HUDEP-2 (cell line): Measurements from ENCODE around the gene AVPR2.
A peak's percentile ranks its signal among the peaks of the same experiment; 100 is the strongest.

Source experiments
- DNase-seq, 76 experiments: peaks; one replicate each; lab custom pipeline; 2025; ENCODE audit not compliant: unreplicated experiment in 76 of 76; lab: John Stamatoyannopoulos, UW

AVPR2 gene

DNA sequence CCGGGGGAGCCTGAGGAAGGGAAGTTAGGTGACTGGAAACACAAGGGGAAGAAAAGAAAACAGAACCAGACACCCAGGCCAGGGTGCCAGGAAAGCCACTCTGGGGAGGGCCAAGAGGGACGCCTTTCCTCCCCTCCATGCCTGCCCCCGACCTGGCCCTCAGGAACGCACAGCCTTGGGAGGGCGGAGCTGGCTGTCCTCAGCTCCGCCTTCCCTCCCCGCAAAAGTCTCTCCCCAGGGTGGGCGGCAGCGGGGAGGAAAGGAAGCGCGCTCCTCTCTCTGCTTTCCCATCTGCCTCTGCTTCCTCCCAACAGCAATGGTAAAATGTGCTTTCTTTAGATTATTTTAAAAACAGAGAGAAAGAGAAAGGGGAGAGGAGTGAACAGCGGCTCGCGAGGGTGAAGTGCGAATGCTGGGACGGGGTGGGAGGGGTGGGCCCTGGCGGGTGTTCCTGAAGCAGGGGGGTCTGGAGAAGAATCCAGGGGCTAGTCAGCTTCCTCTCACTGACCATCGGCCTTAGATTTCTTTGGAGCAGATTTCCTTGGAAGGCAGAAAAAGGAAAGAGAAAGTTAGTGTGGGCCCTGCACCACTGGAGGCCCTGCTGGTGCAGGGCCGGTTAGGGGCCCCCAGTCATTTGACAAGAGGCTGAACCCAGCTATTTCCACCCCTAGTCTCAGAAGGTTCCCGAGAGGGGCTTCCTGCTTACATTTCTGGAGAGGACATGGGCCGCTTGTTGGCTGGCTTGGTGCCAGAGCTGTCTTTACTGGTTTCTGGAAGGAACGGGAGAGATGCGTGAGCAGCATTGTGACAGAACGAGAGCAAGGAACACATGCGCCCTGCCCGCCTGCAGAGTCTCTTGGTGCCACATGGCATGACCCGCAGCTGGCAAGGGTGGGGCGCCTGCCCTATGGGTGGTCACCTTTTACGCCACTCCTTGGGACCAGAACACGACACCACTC lies 44.7 kb downstream of the AVPR2 start:
- no peak for DNase-seq

DNA sequence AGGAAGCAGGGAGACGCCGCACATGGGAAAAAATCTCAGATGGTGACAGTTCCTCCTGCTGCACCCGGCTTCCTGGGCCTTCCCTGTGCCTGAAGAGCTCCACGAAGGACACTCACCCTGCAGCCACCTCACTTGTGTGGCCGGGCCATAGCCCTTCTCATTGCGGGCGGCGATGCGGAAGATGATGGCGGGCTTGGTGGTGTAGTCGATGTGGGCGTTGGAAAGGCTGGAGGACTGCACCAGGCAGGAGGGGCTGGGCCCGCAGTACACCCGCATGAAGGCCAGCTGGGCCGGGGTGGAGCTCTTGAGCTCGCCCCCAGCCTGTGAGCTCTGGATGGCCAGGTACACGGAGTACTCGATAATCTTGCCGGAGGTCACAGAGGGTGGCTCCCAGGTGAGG lies 45.7 kb downstream of the AVPR2 start:
- DNase-seq: no peak

DNA sequence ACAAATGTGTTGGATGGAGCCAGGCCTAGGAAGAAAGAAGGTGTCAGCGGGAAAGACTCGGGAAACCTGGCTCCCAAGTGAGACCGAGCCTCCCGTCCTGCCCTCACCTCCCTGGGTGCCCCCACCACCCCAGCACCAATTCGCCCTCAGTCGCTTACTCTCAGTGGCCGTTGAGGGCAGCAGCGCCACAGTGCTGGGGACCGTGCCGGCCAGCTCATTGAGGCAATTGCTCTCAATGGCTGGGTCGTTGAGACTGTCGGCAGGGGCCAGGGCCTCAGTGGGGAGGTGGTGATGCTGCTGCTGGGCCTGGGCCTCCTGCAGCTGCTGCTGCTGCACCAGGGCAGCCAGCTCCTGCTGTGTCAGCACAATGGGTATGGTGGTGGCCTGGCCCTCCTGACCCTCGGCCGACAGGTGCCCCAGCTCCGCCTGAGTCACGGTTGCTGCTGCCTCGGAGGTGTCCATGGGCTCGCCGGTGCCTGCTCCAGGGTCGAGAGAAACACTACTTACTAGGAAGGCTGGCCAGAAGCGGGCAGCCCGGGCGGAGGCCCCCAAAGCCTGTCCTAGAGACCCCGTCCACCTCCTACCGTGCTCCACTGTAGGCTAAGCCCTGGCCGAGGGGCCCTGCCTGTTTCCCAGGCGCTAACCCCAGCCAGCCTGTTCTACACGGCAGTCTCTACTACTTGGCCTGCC lies 47.4 kb downstream of the AVPR2 start:
- DNase-seq: no peak

DNA sequence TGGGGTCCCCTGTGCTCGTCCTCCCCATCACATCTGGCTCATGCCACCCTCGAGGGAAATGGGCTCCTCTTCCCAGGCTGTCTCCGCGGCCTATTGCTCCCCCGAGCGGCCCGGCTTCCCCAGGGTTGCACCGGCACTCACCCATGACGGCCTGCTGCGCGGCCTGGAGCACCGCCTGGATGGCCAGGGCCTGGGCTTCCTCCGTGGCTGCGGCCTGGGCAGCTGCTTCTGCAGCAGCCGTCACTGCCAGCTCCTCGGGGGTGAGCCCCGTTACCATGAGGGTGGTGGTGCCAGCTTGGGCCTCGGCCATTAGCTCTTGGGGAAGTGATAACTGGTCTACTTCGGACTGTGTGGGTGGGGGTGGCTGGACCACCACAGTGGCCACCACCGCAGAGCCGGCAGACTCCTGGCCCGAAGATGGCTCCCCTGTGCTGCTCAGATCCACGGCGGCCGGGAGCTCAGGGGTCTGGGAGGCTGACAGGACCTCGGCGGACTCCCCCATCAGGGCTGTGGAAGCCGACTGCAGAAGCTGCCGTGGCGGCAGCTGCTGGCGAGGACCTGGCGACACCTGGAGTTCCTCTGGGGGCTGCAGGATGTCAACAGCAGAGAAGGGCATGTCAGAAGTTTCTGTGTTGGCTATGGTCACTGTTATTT lies 48.0 kb downstream of the AVPR2 start:
- DNase-seq: no peak

DNA sequence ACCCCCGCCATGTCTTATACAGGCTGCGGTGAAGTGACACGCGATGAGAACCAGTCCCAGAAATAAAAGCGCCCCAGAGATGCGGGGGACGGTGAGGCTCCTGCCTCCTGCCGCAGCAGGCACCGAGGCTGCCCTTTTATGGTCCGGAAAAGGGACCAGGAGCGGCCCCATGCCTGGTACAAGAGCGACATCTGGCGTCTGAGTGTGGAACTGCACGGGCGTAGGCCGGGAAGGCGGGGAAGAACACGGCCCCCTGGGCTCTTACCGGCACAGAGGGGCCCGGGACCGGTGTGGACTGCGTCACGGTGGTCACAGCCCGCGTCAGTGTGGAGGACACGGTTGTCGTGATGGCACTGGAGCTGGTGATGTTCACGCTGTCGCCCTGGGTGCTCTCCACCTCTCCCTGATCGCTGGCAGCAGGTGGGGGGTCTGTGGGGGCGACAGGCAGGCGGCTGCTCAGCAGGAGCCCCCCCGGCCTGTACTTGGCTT lies 48.9 kb downstream of the AVPR2 start:
- peak in 42 of 76 experiments; percentile 0 to 67 (median 28) for DNase-seq

DNA sequence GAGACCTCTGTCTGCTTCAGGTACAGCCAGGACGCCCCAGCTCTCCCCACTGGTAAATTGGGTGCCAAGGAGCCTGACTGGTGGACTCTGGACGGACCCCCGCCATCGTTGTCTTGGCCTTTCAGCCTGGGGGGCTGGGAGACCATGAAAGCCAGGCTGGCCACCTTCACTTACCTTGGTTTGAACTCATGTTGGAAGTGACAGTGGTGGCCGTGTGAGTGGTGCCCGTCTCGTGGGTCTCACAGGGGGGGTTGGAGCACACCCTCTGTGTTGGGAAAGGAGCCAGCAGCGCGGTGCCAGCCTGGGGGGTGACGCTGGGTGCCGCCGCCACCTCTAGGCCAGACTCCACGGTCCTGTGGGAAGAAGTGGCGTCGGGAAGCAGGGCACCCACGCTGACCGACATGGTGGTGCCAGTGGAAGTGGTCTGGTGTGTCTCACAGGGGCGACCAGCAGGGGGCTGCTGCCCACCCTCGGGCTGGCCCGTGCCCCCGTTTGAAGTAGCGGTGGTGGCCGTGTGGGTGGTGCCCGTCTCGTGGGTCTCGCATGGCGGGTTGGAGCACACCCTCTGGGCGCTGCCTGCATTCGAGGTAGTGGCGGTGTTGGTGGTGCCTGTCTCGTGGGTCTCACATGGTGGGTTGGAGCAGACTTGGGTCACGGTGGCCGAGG lies 49.6 kb downstream of the AVPR2 start:
- no peak for DNase-seq

DNA sequence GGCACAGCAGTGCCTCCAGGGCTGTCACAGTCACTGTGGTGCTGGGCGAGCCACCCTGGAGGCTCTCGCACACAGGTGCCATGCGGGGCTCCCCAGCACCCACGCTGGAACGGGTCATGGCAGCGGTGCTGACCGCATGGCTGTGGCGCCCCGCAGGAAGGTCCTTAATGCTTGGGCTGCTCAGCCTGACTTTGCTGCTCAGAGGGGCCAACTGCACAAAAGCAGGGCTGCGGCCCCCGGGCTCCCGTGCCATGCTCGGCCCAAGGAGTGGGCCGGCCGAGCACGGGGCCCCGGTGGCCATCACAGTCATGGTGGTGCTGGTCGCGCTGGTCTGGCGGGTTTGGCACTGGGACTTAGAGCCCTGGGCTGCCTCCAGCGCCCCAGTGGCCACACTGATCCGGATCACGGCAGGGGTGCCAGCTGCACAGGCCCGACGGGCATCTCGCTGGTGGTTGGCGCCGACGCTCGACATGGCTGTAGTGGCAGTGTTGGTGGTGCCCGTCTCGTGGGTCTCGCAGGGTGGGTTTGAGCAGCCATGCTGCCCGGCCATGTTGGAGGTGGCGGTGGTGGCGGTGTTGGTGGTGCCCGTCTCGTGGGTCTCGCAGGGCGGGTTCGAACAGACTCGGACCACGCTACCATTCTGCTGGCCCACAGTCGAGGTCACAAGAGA lies 50.2 kb downstream of the AVPR2 start:
- no peak for DNase-seq

DNA sequence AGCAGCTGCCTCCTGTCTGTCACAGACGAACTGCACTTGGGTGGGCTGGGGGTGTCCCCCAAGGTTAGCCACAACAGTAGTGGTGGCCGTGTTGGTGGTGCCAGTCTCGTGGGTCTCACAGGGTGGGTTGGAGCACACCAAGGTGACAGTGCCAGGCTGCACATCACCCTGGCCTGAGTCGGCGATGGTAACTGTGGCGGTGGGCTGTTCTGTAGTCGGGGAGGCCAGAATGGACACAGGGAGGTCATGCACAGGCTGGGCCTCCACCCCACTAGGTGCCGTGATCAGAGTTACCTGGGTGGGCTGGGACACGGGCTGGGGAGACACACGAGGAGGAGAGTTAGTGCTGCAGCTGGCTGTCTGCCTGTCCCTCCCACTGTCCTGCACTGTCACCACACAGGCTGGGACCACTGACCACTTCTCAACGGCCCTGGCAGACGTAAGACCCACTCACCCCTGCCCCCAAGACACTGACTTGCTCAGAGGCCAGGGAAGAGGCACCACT lies 50.8 kb downstream of the AVPR2 start:
- DNase-seq: no peak

DNA sequence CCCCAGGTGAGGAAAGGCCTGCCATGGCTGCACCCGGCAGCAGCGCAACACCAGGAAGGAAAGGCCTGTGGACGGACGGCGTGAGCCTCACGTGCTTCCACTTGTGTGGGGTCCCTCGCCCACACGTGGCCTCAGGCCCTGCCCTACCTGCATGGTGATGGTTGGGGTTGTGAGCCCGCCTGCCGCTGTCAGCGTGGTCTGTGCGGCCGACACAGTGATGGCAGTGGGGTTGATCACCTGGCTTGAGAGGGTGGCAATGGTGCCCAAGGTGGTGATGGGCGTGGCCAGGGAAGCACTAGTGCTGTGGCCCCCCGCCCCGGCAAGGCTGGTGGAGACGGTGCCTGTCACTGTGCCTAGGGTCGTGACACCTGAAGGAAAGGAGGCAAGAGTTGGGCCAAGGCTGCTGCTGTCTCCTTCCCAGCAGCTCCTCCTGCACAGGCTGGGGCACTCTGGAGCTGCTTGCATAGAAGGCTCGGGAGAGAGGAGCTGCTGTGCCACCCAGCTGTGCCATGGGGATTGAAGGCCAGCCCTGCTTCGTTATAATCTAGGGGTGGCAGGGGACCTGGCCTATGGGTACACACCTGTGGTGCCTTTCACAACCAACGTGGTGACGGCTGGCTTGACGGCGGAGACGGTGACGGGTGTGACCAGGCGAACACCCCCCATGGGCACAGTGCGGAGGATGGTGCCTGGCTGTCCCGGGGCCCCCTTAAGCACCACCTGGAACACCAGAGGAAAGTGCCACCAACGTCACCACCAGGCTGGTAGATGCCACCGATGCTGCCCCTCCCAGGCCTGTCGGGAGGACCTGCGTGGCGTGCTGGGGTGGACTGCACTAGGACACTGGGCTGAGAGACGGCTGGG lies 51.8 kb downstream of the AVPR2 start:
- DNase-seq: no peak
